GM10847 (cell line): ENCODE results near the gene CST3.

ENCODE experiments used
- POLR2A ChIP-seq: IDR thresholded peaks from 2 replicates; pipeline ENCODE4 v1.6.1; 2011; ENCODE audit not compliant: insufficient read length; ENCODE audit errors: extremely low read depth

CST3 gene

DNA sequence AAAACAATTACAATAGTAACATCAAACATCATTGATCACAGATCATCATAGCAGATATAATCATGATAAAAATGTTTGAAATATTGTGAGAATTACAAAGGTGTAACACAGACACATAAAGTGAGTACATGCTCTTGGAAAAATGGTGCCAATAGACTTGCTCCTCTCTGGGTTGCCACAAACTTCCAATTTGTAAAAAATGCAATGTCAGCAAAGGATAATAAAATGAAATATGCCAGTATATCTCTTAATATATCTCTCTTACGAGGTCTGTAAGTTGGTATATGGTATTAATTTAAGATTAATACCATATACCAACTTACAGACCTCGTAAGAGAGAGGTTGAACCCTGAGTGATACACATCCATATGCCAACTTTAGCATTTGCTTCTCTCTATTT lies 13.4 kb upstream of the CST3 start:
- no peak for TF ChIP-seq POLR2A

DNA sequence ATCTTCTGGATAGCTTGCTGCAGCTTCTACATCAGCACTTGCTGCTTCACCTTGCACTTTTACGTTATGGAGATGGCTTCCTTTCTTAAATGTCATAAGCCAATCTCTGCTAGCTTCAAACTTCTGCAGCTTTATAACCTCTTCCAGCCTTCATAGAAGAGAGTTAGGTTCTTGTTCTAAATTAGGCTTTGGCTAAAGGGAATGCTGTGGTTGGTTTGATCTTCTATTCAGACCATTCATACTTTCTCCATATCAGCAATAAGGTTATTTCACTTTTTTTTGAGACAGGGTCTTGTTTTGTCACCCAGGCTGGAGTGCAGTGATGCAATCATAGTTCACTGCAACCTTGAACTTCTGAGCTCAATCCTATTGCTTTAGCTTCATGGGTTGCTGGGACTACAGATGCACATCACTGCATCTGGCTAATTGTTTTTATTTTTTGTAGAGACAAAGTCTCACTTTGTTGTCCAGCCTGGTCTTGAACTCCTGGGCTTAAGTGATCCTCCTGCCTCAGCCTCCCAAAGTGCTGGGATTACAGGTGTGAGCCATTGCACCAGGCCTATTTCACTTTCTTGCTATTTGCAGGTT lies 12.2 kb upstream of the CST3 start:
- no peak for TF ChIP-seq POLR2A

DNA sequence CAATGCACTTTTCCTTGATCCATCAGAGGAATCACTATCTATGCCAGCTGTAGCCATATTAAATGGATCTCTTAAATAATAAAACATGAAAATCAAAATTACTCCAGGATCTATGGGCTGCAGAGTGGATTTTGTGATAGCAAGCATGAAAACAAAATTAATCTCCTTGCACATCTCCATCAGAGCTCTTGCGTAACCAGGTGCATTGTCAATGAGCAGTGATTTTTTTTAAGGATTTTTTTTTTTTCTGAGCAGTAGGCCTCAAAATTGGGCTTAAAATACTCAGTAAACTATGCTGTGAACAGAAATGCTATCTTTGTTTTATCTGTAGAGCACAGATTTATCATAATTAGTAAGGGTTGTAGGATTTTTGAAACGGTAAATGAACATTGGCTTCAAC lies 11.5 kb upstream of the CST3 start:
- TF ChIP-seq POLR2A: no peak

DNA sequence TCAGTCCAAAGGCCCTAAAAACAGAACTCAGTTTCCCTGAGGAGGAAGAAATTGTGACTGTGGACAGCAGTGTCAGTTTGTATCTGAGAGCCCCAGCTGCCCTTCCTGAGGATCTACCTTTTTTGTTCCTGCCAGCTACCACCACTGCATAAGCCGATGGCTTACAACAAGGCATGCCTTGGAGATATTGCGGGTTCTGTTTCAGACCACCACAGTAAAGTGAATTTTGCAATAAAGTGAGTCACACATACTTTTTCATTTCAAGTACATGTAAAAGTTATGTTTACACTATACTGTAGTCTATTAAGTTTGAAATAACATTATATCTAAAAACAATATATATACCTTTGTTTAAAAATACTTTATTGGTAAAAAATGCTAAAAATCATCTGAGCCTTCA lies 9.6 kb upstream of the CST3 start:
- no peak for TF ChIP-seq POLR2A

DNA sequence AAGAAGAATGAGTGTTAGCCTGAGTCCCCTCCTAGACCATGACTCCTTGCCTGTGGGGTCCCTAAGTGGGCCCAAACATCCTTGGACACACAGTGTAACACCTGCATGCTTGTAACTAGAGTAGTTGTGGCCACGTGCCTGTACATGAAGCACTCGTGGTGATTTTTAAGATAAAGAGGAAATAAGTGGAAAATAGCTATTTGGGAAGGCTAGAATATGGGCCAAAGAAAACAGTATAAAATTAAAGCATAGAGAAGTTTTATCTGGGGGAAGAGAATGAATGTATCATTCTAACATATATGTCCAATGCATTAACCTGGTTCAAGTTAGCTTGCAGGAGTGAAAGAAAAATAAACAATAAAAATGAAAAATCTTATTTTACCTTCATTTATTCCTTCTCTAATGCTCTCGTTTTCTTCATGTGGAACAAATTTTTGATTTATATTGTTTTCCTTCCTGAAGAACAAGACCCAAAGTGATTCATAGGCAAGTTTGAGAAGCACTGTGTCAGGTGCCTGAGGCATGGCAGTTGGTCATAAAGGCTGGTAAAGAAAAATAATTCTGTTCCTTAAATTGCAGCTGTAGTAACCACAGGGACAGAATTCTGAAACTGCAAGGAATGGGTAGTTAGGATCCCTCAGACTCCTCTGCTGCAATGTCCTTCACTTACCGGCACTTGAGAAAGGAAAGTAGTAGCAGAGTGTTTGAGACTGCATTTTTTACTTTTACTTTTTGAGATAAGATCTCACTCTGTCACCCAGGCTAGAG lies 8.5 kb upstream of the CST3 start:
- TF ChIP-seq POLR2A: no peak

DNA sequence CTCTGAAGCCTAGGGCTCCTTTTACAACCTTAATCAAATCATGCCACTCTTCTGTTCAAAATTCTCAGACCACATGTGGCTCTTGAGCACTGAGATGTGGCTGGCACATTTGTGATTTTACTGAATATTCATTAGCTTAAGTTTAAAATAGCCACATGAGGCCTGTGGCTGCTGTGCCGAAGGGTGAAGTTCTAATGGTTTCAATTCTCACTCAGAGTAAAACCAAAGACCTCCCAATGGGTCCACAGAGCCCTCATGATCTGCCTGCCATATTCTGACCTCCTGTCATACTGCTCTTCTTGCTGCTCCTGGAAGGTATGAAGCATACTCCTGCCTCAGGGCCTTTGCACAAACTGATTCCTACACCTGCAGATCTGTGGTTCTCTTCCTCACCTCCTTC lies 7.8 kb upstream of the CST3 start:
- TF ChIP-seq POLR2A: no peak

DNA sequence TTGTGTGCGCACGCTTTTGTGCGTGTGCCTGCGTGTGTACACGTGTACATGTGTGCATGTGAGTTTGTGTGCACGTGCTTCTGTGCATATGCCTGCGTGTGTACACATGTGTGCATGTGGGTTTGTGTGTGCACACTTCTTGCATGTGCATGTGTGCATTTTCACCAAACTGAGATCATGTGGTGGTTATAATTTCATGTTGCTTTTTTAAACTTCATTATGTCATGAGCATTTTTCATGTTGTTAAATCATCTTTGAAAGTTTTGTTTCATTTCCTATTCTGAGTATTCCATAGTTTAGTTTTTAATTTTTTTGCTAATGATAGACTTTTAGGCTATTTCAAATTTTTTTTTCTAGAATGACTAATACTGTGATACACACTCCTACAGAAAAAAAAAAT lies 6.4 kb upstream of the CST3 start:
- no peak for TF ChIP-seq POLR2A

DNA sequence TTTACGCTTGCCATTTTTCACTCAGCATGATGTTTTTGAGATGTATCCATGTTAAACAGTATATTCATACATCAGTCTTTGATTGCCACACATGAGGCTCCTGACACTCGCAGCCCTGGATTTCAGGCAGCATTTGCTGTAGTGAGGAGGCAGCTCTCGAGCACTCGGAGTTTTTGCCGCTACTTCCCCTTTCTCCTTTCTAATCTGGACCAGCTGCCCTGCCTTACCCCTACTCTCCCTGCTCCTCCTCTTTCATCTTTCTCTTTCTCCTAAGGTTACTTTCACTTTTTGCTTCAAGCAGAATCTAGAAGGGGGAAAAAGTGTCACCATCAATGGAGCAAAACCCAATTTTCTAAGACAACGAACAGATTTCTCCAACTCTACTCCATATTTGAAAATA lies 5.9 kb upstream of the CST3 start:
- no peak for TF ChIP-seq POLR2A

DNA sequence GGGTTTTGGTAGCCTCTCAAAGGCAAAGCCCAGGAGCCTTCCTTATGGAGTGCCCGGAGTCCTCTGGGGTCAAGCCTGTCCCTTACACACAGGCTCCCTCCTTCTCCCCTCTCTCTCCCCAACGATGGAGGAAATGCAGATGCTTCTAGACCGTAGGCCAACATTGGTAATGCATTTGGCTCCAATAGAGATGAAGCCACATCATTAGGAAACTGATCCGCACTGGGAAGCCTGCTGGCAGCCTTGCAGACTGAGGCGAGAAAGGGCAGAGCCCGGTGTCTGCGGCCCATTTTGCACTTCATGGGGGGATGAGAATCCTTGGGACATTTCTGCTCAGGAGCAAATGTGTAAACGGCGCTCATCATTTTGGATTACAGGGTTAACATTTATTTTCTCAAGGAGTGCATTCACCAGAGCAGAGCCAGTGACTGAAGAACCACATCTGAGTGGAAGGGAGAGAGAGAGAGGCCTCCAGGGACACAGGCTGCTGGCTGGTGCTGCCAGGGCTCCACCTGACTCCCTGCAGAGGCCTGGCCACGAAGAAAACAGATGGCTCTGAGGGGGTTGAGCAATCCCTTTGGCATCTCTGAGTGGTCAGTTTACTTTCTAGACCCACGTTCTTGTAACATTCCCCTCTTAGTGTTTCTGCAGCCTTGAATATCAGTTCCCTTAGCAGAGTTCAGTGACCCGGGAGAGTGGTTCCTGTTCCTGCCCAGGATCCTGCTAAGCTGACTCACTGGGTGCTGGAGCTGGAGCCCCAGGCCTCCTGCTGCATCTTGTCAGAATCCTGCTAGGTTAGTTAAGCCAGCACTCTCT lies 4.4 kb upstream of the CST3 start:
- no peak for TF ChIP-seq POLR2A

DNA sequence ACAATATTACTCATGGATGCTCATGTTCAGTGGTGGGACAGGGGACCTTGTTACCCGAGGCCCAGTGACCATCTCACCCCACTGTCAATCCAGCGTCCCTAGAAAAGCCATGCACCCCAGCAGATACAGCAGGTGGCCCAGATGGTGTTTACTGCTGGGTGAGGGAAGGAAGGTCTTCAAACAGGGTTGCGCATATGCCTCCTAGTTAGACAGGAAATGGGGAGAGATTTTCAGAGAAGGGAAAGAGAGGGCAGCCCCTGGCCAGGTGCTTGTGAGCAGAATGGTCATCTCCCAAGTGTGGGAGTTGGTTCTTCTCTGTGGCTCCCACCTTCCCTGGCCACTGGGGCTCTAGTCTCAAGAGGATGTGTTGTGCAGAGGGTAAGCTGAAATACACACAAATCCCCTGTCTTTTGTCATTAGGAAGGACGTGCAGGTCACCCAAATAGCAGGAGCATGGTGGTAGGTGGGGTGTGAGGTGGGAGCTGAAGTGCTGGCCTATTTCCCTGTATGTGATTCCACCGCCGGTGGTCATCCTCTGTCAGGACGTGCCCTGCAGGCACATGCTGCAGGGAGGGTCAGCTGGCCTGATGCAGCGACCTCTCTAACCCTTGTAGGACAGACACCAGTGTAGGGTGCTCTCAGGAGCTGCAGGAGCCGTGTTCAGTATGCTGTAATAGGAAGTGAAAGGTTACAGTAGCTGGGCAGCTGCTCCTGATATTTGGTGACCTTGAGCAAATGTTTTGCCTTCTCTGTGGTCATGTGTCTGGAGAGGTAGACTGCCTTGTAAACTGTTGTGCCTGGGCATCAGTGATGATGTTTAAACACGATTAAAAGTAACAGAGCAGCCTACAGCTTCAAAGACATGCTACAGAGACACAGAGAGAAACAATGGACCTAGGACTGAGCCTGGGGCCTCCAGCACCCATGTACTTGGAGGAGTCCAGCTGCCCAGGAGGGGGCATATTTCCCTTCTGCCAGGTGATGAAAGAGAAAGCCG lies 3.2 kb upstream of the CST3 start:
- no peak for TF ChIP-seq POLR2A

DNA sequence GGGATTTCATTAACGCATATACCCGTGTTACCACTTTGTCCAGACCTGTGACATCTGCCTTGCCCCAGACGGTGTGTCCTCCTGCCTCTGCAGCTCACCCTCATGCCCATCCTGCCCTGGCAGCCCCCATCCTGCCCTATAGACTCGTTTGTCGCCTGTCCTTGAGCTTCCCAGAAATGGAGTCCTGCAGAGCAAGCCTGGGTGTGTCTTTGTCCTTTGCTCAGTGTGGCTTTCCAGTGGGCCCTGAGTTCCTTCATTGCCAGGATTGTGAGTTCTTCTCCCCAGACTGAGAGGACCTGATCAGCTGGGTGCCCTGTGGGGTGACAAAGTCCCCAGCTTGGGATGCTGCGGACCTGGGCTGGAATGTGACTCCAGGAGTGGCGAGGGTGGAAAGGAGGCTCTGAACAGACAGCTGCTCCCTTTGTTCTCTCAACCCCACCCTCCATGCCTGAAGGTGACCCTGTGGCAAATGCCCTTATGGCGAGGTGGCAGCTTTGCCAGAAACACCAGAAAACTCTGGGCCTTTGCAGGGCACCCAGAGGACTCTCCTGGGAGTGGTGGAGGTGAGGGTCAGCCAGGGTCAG lies 2.4 kb upstream of the CST3 start:
- no peak for TF ChIP-seq POLR2A

DNA sequence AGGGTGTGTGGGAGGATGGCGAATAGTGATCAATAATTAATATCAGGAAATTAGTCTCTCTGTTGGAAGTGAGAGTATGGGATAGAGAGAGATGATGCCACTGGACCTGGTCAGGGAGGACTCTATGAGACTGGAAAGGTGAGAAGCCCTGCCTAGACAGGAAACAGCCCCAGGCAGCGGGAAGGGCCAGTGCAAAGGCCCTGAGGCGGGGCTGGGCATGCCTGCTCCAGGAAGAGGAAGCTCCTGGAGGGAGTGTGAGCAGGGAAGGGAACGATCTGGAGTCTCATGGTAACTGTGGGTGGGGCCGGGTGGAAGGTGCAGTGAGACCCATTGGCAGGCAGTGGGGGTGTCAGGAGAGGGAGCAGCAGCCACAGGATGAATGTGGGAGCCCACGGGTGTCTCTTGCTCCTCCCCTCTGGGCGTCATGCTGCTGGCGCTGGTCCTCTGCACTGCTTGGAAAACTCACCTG lies 1.8 kb upstream of the CST3 start:
- no peak for TF ChIP-seq POLR2A

DNA sequence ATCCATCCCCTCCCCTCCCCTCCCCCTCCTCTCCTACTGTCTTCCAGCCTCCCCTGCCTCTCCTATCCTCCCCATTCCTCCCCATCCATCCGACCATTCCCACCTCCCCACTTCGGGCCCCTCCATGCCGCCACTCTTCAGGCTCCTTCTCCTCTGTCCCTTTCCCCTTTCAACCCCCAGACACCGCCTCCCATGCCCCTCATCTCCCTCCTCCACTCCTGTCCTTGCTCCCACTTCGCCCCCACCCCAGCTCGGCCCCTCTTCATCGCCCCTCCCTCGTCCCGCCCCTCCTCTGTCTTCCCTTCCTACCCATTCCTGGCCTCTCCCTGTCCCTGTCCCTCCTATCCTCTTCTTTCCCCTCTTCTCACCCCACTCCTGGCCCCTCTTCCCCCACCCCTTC lies 554 bp upstream of the CST3 start:
- TF ChIP-seq POLR2A: no peak

DNA sequence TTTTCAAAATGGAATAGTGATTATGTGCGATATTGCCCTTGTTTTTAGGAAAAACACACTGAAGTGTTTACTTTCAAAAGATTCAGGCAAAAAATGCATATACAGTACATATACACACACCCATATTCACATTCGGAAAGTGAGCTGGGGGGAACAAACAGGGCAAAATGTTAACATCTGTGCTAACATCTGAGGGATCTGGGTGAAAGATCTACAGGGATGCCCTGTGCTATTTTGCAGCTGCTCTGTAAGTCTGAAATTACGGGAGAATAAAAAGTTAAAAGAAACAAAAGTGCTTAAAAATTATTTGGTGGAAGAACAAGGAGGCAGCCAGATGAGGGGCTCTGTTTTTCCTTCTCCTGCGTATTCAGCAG lies 860 bp downstream of the CST3 start:
- TF ChIP-seq POLR2A: no peak
